ENCODE data around the gene ARHGAP15. TPM values are rescaled to one million over a fixed set of nuclear protein-coding genes. Genes with fewer than 3 reads are reported as not detected.
A peak's percentile ranks its signal among the peaks of the same experiment; 100 is the strongest.

The ARHGAP15 gene
- total RNA-seq, 1 donor from 2014 or later: 9.1 TPM

DNA sequence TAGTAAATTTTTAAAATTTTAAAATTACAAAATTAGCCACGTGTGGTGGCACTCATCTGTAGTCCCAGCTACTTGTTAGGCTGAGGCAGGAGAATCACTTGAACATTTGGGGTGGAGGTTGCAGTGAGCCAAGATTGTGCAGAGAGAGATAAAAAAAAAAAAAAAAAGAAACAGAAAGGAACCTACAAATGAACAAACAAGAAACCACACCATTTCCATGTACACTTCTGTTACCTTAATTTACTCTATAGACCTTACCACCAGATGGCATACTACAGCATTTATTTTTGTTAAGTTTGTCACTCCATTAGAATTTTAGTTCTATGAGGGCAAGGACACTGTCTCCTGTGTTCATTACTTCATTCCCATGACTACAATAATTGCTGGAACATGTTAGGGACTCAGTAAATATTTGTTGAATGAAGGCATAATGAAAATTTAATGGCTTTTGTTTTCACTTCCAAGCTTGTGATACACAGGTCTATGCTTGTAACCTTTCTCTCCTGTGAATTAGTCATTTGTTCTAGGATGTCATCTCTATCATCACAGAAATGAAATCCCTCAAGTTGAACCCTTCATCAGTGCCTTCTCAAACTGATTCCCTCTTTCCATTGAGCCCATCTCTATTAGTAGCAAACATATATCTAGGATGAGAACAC, 76.0 kb downstream of the ARHGAP15 start:
- Histone ChIP-seq H3K4me1 (no peaks in the 10 kb centered on the region), H3K27me3 (no peaks in the 10 kb centered on the region), H3K4me3 (no peak overlapping the region), H3K36me3 (no peaks in the 10 kb centered on the region), H3K27ac (no peak overlapping the region), H3K9me3 (no peaks in the 10 kb centered on the region)
- no peak for DNase-seq (ENCODE audit: extremely low spot score in 2 of 2)
- intact Hi-C loops (cut with DNase I): no loop called here
- TF ChIP-seq POLR2AphosphoS5 (IDR thresholded peaks at IDR 0.05; ENCODE audit: insufficient read depth in 1 of 2, low read depth in 1 of 2) (peak in 1 of 2 donors; percentile 9), POLR2A (IDR thresholded peaks at IDR 0.05) (no peak)

- H3K4me1 ChIP-seq: no peaks in the 10 kb centered on the region
- no peak for DNase-seq (ENCODE audit: extremely low spot score in 2 of 2)
- H3K27me3 ChIP-seq: no peaks in the 10 kb centered on the region
- no peaks in the 10 kb centered on the region for H3K9me3 ChIP-seq
- H3K27ac ChIP-seq: no peak overlapping the region
- TF ChIP-seq, protein P1, sequence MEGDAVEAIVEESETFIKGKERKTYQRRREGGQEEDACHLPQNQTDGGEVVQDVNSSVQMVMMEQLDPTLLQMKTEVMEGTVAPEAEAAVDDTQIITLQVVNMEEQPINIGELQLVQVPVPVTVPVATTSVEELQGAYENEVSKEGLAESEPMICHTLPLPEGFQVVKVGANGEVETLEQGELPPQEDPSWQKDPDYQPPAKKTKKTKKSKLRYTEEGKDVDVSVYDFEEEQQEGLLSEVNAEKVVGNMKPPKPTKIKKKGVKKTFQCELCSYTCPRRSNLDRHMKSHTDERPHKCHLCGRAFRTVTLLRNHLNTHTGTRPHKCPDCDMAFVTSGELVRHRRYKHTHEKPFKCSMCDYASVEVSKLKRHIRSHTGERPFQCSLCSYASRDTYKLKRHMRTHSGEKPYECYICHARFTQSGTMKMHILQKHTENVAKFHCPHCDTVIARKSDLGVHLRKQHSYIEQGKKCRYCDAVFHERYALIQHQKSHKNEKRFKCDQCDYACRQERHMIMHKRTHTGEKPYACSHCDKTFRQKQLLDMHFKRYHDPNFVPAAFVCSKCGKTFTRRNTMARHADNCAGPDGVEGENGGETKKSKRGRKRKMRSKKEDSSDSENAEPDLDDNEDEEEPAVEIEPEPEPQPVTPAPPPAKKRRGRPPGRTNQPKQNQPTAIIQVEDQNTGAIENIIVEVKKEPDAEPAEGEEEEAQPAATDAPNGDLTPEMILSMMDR (IDR thresholded peaks at IDR 0.05): no peak
- no peak for TF ChIP-seq POLR2AphosphoS5 (IDR thresholded peaks at IDR 0.05; ENCODE audit: insufficient read depth in 1 of 2, low read depth in 1 of 2)
- TF ChIP-seq POLR2A (IDR thresholded peaks at IDR 0.05): no peak
- intact Hi-C loops (cut with DNase I): no loop called here
- no peaks in the 10 kb centered on the region for H3K36me3 ChIP-seq
- no peak overlapping the region for H3K4me3 ChIP-seq
Measured at GRCh38 chr2:143209570-143210445, 80.6 kb downstream of the ARHGAP15 start.

- Histone ChIP-seq H3K4me1 (no peaks in the 10 kb centered on the region), H3K4me3 (no peak overlapping the region), H3K9me3 (no peaks in the 10 kb centered on the region), H3K27me3 (no peaks in the 10 kb centered on the region), H3K36me3 (no peaks in the 10 kb centered on the region), H3K27ac (no peak overlapping the region)
- TF ChIP-seq, protein P1 (IDR thresholded peaks at IDR 0.05): no peak
- no peak for TF ChIP-seq POLR2A (IDR thresholded peaks at IDR 0.05)
- intact Hi-C loops (cut with DNase I): no loop called here
- no peak for DNase-seq (ENCODE audit: extremely low spot score in 2 of 2)
Measured at GRCh38 chr2:143210446-143210819, 81.2 kb downstream of the ARHGAP15 start.

GRCh38 chr2:143217512-143218115, 88.4 kb downstream of the ARHGAP15 start:
- Histone ChIP-seq H3K4me1 (no peaks in the 10 kb centered on the region), H3K4me3 (no peak overlapping the region), H3K36me3 (no peaks in the 10 kb centered on the region), H3K27me3 (no peaks in the 10 kb centered on the region), H3K9me3 (no peaks in the 10 kb centered on the region), H3K27ac (no peak overlapping the region)
- TF ChIP-seq POLR2A (IDR thresholded peaks at IDR 0.05) (no peak), POLR2AphosphoS5 (IDR thresholded peaks at IDR 0.05; ENCODE audit: insufficient read depth in 1 of 2, low read depth in 1 of 2) (no peak)
- TF ChIP-seq, protein P1 (IDR thresholded peaks at IDR 0.05): no peak
- DNase-seq (ENCODE audit: extremely low spot score in 2 of 2): no peak
- intact Hi-C loops (cut with DNase I): no loop called here

DNA sequence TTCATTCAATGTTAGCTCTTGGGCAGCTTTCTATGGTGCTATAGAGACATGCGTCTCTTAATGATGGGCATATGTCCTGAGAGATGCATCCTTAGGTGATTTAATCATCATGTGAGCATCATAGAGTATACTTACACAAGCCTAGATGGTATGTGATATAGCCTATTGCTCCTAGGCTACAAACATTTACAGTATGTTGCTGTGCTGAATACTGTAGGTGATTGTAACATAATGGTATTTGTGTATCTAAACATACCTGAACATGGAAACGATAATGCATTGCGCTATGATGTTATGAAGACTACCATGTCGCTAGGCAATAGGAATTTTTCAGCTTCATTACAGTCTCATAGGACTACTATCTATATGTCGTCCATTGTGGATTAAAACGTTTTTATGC, 89.4 kb downstream of the ARHGAP15 start:
- Histone ChIP-seq H3K27me3 (no peaks in the 10 kb centered on the region), H3K4me1 (no peaks in the 10 kb centered on the region), H3K36me3 (no peaks in the 10 kb centered on the region), H3K9me3 (no peaks in the 10 kb centered on the region), H3K27ac (no peak overlapping the region), H3K4me3 (no peak overlapping the region)
- no peak for DNase-seq (ENCODE audit: extremely low spot score in 2 of 2)
- no peak for TF ChIP-seq POLR2A (IDR thresholded peaks at IDR 0.05)
- TF ChIP-seq, protein P1 (IDR thresholded peaks at IDR 0.05): no peak
- no peak for TF ChIP-seq POLR2AphosphoS5 (IDR thresholded peaks at IDR 0.05; ENCODE audit: insufficient read depth in 1 of 2, low read depth in 1 of 2)
- intact Hi-C loops (cut with DNase I): no loop called here

Data from vagina (tissue), 2 donors.